HepG2 (cell line): ENCODE results near the gene CD248. TPM values are rescaled to one million over a fixed set of nuclear protein-coding genes. Genes with fewer than 3 reads are reported as not detected.

ENCODE experiments used
- CBX2 ChIP-seq, 2 experiments: fragments of 200-600 bp in 1 of 2; sonication (generic); formaldehyde crosslinking in 1 of 2; IDR thresholded peaks; 2 replicates each; pipeline versions ENCODE4 v1.7.0 to v1.8.1; 2018 to 2022; ENCODE audit warnings: low read depth in 2 of 2, low read length in 1 of 2, mild to moderate bottlenecking in 1 of 2, missing genetic modification reagents in 1 of 2
- KLF16 ChIP-seq, 2 experiments: sonication (generic) in 1 of 2; formaldehyde crosslinking in 1 of 2; IDR thresholded peaks; 2 replicates each; pipeline versions ENCODE4 v1.6.1 to v1.8.0; 2016 to 2023; ENCODE audit warnings: missing genetic modification reagents in 2 of 2, missing compliant biosample characterization in 1 of 2
- MLXIP ChIP-seq: sonication (generic); formaldehyde crosslinking; IDR thresholded peaks from 2 replicates; pipeline ENCODE4 v1.9.0; 2021; ENCODE audit warnings: missing genetic modification reagents, borderline replicate concordance
- POLR2AphosphoS2 ChIP-seq: IDR thresholded peaks from 2 replicates; pipeline ENCODE4 v1.6.1; 2011; ENCODE audit warnings: low read depth, low read length, improper control_type of control experiment
- TRIM22 ChIP-seq: fragments of 450-650 bp; IDR thresholded peaks from 2 replicates; pipeline ENCODE4 v1.6.1; 2017
- ZNF446 ChIP-seq: sonication (generic); formaldehyde crosslinking; IDR thresholded peaks from 2 replicates; pipeline ENCODE4 v1.5.0; 2020; ENCODE audit warnings: mild to moderate bottlenecking, missing genetic modification reagents
- ZNF614 ChIP-seq: IDR thresholded peaks from 2 replicates; pipeline ENCODE4 v1.6.1; 2018; ENCODE audit warnings: missing biosample characterization, missing genetic modification reagents, inconsistent platforms, borderline replicate concordance
- polyA plus RNA-seq, 8 experiments: library from polyadenylated mRNA; depleted of rRNA in 3 of 8; stranded (reverse) in 7 of 8; unstranded in 1 of 8; fragments of >200 nt; fragmentation: Illumina TruSeq in 4 of 8; extraction: Trizol in 4 of 8; gene quantifications; 2 replicates each; pipeline versions ENCODE4 v1.2.1 to v1.2.3, GENCODE V29; 2011 to 2016; ENCODE audit warnings: low read depth in 4 of 8, missing spikeins in 1 of 8, mixed read lengths in 1 of 8; ENCODE audit not compliant: insufficient read depth in 1 of 8
- total RNA-seq, 5 experiments: library from RNA; depleted of rRNA; stranded (reverse); fragments of >200 nt; fragmentation: Illumina TruSeq; extraction: Trizol; gene quantifications; 2 replicates each; pipeline ENCODE4 v1.2.3, GENCODE V29; 2016; ENCODE audit warnings: low read depth in 1 of 5

The CD248 gene
- total and polyA plus RNA-seq, 2 of the 13 experiments (the other 11 are each of a cell fraction or from before 2014, with no cell fraction given): 0.25 to 0.35 TPM

GRCh38 chr11:66311470-66311964 is 5.3 kb downstream of the CD248 start (continued):
- no peak for TF ChIP-seq MLXIP
- TF ChIP-seq ZNF446 (CRISPR knock-in tag): no peak
- no peak for TF ChIP-seq TRIM22
- TF ChIP-seq KLF16 (CRISPR knock-in tag; IDR thresholded peaks at IDR 0.05): no peak
- TF ChIP-seq ZNF614: no peak
- no peak for TF ChIP-seq CBX2 (IDR thresholded peaks at IDR 0.05; ENCODE audit: low read depth, low read length)
- TF ChIP-seq CBX2 (CRISPR knock-in tag; IDR thresholded peaks at IDR 0.05; ENCODE audit: low read depth): 0 out of 2 replicates have a peak, but pooled peaks have one; percentile 32
- TF ChIP-seq POLR2AphosphoS2: no peak
